Osteoblast (primary cell): ENCODE data around the gene MINK1. TPM values are rescaled to one million over a fixed set of nuclear protein-coding genes. Genes with fewer than 3 reads are reported as not detected.

ENCODE experiments used
- DNase-seq: peaks from one replicate; pipeline ENCODE4 v3.0.0; 2011; ENCODE audit warnings: low spot score, mixed read lengths; ENCODE audit not compliant: insufficient read length; ENCODE audit errors: missing footprints
- H2AFZ ChIP-seq: 2 replicates; pipeline ENCODE4 v1.6.0; 2011; ENCODE audit warnings: mild to moderate bottlenecking, low read length
- H3K27ac ChIP-seq: 2 replicates; pipeline ENCODE4 v1.5.1; 2011; ENCODE audit warnings: mild to moderate bottlenecking, low read depth, low read length, moderate library complexity
- H3K27me3 ChIP-seq: 2 replicates; pipeline ENCODE4 v1.6.0; 2012; ENCODE audit warnings: mild to moderate bottlenecking, control low read depth, inconsistent platforms, low read length, moderate library complexity; ENCODE audit not compliant: insufficient read depth
- H3K36me3 ChIP-seq: 2 replicates; pipeline ENCODE4 v1.5.1; 2011; ENCODE audit warnings: mild to moderate bottlenecking, low read length, control low read depth, moderate library complexity; ENCODE audit not compliant: insufficient read depth
- H3K4me1 ChIP-seq: 2 replicates; pipeline ENCODE4 v1.5.1; 2011; ENCODE audit warnings: mild to moderate bottlenecking, low read length, control low read depth, moderate library complexity; ENCODE audit not compliant: insufficient read depth
- H3K4me2 ChIP-seq: 2 replicates; pipeline ENCODE4 v1.6.0; 2011; ENCODE audit warnings: mild to moderate bottlenecking, low read length; ENCODE audit not compliant: insufficient read depth
- H3K4me3 ChIP-seq: fragments of 200-600 bp; sonication (generic); 3 replicates; pipeline ENCODE4 v1.5.1; 2012; ENCODE audit warnings: mild to moderate bottlenecking, low read length, inconsistent platforms; ENCODE audit not compliant: insufficient read depth
- H3K79me2 ChIP-seq: 2 replicates; pipeline ENCODE4 v1.6.0; 2012; ENCODE audit warnings: mild to moderate bottlenecking, low read length, control low read depth, inconsistent platforms; ENCODE audit not compliant: insufficient read depth
- H3K9me3 ChIP-seq: 2 replicates; pipeline ENCODE4 v1.5.1; 2011; ENCODE audit warnings: low read depth, low read length, control low read depth
- H4K20me1 ChIP-seq: 2 replicates; pipeline ENCODE4 v1.6.0; 2012; ENCODE audit warnings: mild to moderate bottlenecking, low read length, control low read depth; ENCODE audit not compliant: insufficient read depth
- total RNA-seq: library from RNA; depleted of rRNA; stranded (reverse); fragments of >200 nt; gene quantifications from 2 replicates; pipeline ENCODE4 v1.2.3, GENCODE V29; 2012
- TF ChIP-seq, protein P1 (sequence below): IDR thresholded peaks from 2 replicates; pipeline ENCODE4 v1.5.1; 2011; ENCODE audit warnings: mild to moderate bottlenecking, low read depth, low read length, moderate library complexity; ENCODE audit errors: extremely low read depth

Gene MINK1
- total RNA-seq, 1 donor, result 34.4 TPM

- TF ChIP-seq, protein P1, sequence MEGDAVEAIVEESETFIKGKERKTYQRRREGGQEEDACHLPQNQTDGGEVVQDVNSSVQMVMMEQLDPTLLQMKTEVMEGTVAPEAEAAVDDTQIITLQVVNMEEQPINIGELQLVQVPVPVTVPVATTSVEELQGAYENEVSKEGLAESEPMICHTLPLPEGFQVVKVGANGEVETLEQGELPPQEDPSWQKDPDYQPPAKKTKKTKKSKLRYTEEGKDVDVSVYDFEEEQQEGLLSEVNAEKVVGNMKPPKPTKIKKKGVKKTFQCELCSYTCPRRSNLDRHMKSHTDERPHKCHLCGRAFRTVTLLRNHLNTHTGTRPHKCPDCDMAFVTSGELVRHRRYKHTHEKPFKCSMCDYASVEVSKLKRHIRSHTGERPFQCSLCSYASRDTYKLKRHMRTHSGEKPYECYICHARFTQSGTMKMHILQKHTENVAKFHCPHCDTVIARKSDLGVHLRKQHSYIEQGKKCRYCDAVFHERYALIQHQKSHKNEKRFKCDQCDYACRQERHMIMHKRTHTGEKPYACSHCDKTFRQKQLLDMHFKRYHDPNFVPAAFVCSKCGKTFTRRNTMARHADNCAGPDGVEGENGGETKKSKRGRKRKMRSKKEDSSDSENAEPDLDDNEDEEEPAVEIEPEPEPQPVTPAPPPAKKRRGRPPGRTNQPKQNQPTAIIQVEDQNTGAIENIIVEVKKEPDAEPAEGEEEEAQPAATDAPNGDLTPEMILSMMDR, result no peak
- no peak overlapping the region for H3K4me3 ChIP-seq
- no peaks in the 10 kb centered on the region for H3K4me1 ChIP-seq
- H3K79me2 ChIP-seq, result peaks cover 4% of the 10 kb centered on the region
- peaks cover 35% of the 10 kb centered on the region for H4K20me1 ChIP-seq
- no peak overlapping the region for H3K27ac ChIP-seq
- peak; percentile 39 for DNase-seq
- H3K4me2 ChIP-seq, result no peak overlapping the region
- H3K9me3 ChIP-seq, result no peaks in the 10 kb centered on the region
- H3K27me3 ChIP-seq, result no peaks in the 10 kb centered on the region
- H2AFZ ChIP-seq, result no peak overlapping the region
- peaks cover 11% of the 10 kb centered on the region for H3K36me3 ChIP-seq
Measured at GRCh38 chr17:4880857-4881256, 47.7 kb downstream of the MINK1 start.

- peaks cover 30% of the 10 kb centered on the region for H4K20me1 ChIP-seq
- H3K4me2 ChIP-seq, result no peak overlapping the region
- TF ChIP-seq, protein P1, result peak; percentile 74
- no peak overlapping the region for H2AFZ ChIP-seq
- H3K4me1 ChIP-seq, result no peaks in the 10 kb centered on the region
- H3K36me3 ChIP-seq, result peaks cover 20% of the 10 kb centered on the region
- peak; percentile 88 for DNase-seq
- H3K27ac ChIP-seq, result no peak overlapping the region
- H3K4me3 ChIP-seq, result no peak overlapping the region
- no peaks in the 10 kb centered on the region for H3K79me2 ChIP-seq
- no peaks in the 10 kb centered on the region for H3K27me3 ChIP-seq
- H3K9me3 ChIP-seq, result no peaks in the 10 kb centered on the region
Measured at GRCh38 chr17:4881761-4882555, 48.8 kb downstream of the MINK1 start.

DNA sequence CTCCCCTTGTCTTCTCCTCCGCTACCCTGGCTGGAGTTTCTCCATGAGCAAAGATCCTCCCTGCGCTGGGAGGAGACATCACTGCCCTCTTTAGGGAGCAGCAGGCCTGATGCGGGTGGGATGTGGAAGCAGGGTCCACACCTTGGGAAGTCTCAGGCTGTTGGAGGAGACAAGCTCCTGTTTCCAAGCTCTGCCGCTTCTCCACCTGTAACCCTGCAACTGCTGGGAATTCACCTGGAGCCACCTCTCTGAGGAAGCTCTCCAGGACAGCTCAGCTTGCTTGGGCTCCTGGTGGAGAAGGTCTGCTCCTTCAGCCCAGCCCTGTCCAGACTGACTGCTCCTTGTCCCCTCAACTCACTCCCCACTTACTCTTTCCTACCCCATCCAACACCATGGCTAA lies 51.3 kb downstream of the MINK1 start:
- H3K4me2 ChIP-seq, result no peak overlapping the region
- no peaks in the 10 kb centered on the region for H3K27me3 ChIP-seq
- peak; percentile 60 for DNase-seq
- no peak overlapping the region for H2AFZ ChIP-seq
- peaks cover 17% of the 10 kb centered on the region for H4K20me1 ChIP-seq
- TF ChIP-seq, protein P1, result no peak
- no peak overlapping the region for H3K27ac ChIP-seq
- H3K79me2 ChIP-seq, result no peaks in the 10 kb centered on the region
- H3K36me3 ChIP-seq, result peaks cover 31% of the 10 kb centered on the region
- no peaks in the 10 kb centered on the region for H3K9me3 ChIP-seq
- H3K4me3 ChIP-seq, result no peak overlapping the region
- H3K4me1 ChIP-seq, result no peaks in the 10 kb centered on the region

DNA sequence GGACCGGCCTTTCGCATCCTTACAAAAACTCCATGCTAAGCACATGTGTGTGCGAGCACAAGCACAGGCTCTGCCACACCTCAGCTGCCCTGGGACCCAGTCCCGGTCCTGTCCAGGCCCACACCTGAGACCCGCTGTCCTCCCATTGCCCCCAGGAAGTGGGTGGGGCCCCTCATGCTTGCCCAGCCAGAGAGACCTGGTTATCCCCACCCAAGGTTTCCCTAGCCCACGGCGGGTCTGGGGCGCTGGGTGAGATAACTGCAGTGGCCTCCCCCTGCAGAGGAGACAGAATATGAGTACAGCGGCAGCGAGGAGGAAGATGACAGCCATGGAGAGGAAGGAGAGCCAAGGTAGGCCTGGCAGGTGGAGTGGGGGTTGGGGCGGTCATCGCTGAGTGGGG lies 53.7 kb downstream of the MINK1 start:
- peaks cover 43% of the 10 kb centered on the region for H3K36me3 ChIP-seq
- no peak overlapping the region for H3K4me2 ChIP-seq

More for the DNA sequence above, 53.7 kb downstream of the MINK1 start:
- H3K27ac ChIP-seq, result no peak overlapping the region
- no peak overlapping the region for H2AFZ ChIP-seq
- TF ChIP-seq, protein P1, result no peak
- H3K4me1 ChIP-seq, result no peaks in the 10 kb centered on the region
- H3K4me3 ChIP-seq, result no peak overlapping the region
- no peaks in the 10 kb centered on the region for H3K9me3 ChIP-seq
- peaks cover 7% of the 10 kb centered on the region for H4K20me1 ChIP-seq
- no peaks in the 10 kb centered on the region for H3K79me2 ChIP-seq
- DNase-seq, result no peak
- H3K27me3 ChIP-seq, result no peaks in the 10 kb centered on the region
